NCI-H146 (cell line): ENCODE results near the gene BCAT1.
A peak's percentile ranks its signal among the peaks of the same experiment; 100 is the strongest.
"Not testable (repeated sequence)": the region's sequence is repeated elsewhere in the genome, so short reads cannot be mapped to it uniquely, and the experiment has no call there.

Experiments used
- DNase-seq: peaks from one replicate; lab custom pipeline; 2025; lab: John Stamatoyannopoulos, UW

BCAT1 gene

DNA sequence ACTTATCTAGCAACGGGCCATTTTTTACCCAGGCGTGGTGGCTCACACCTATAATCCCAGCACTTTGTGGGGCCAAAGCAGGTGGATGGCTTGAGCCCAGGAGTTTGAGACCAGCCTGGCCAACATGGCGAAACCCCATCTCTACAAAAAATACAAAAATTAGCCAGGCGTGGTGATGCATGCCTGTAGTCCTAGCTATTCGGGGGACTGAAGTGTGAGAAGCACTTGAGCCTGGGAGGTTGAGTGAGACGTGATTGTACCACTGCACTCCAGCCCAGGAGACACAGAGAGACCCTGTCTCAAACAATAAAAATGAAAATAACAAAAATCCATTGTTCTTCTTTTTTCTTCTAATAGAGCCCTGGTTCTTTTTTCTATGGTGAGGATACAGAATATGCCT, 7.5 kb upstream of the BCAT1 start:
- DNase-seq = not testable (repeated sequence)

DNA sequence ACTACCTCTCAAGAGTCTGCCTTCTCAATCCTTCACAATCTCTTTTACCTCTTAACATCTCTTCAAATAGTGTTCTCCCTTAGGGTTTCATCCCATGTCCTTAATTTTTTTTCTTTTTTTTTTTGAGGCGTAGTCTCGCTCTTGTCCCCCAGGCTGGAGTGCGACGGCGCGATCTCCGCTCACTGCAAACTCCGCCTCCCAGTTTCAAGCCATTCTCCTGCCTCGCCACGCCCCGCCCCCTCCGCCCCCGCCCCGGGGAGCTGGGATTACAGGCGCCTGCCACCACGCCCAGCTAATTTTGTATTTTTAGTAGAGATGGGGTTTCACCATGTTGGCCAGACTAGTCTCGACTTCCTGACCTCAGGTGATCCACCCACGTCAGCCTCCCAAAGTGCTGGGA, 7.0 kb upstream of the BCAT1 start:
- DNase-seq = no peak

DNA sequence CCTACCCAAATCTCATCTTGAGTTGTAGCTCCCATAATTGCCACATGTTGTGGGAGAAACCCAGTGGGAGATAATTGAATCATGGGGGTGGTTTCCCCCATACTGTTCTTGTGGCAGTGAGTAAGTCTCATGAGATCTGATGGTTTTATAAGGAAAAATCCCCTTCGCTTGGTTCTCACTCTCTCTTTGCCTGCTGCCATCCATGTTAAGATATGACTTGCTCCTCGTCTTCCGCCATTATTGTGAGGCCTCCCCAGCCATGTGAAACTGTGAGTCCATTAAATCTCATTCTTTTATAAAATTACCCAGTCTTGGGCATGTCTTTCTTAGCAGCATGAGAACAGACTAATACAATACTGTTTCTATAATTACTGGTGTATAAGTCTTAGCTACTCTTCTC, 6.5 kb upstream of the BCAT1 start:
- no peak for DNase-seq

DNA sequence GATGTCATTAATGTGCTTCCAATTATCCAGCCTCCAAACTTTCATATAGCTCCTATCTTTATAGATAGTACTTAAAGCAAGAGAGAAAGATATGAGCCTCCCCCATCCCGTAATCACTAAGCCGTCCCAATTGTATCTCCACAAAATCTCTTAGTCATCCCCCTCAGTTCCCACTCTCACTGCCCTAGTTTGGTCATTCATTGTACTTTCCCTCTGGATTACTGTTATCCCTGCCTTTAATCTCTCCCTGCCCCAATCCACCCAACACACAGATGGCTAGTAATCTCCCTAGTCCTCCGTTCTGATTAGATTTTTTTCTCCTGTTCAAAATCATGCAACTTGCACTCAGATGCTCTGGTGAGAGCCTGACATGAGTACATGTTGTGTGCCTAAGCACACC, 5.4 kb upstream of the BCAT1 start:
- DNase-seq = no peak

DNA sequence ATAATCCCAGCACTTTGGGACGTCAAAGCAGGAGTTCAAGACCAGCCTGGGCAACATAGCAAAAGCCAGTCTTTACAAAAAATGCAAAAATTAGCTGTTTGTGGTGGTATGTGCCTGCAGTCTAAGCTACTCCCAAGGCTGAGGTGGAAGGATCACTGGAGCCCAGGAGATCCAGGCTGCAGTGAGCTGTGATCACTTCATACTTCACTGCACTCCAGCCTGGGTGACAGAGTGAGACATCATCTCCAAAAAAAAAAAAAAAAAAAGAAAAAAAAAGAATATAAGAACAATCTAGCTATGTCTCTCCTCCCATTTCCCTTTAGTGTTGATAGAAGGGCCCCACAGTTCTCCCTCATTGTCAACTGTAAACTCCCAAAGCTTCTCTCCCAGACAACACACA, 3.5 kb upstream of the BCAT1 start:
- DNase-seq = no peak

DNA sequence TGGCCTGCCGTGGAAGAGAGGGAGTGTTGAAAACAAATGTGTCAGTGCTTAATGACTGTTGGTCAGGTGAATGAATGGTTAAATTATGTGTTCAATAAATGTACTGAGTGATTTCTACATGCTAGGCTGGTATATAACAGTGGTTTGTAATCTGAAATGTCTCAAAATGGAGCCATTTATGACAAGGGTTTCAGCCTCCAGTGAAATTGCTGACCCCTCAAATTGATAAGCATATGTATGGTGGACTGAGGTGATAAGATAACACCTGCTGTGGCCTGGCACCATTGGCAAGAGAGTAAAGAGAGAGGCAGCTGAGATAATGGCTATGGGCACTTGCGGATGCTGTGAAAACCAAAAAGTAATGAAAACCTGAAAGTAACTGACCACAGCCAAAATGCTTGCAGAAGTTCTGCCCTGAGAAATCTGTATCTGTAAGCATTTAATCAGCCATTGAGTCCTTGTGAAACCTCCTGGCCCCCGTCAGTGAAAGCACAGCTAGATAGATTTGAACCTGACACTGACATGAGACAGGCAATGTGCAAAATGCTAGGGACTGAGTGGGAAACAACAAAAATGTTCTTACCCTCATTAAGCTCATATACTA, 1.4 kb upstream of the BCAT1 start:
- DNase-seq = no peak

DNA sequence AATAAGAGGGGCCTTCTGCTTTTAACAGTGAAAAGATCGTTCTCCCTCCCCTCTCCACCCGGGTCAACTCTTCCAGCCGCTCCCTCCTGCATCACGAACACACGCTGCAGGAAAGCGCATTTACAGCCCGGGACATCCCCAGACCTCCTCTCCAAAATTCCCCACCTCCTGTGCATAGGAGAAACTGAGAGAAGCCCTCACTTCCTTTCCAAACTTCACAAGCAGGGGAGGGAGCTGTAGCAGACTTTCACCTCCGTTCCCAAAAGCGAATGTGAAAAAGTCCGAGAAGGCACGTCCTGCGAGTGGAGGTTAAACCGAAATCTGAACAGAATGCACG, 513 bp downstream of the BCAT1 start:
- no peak for DNase-seq

DNA sequence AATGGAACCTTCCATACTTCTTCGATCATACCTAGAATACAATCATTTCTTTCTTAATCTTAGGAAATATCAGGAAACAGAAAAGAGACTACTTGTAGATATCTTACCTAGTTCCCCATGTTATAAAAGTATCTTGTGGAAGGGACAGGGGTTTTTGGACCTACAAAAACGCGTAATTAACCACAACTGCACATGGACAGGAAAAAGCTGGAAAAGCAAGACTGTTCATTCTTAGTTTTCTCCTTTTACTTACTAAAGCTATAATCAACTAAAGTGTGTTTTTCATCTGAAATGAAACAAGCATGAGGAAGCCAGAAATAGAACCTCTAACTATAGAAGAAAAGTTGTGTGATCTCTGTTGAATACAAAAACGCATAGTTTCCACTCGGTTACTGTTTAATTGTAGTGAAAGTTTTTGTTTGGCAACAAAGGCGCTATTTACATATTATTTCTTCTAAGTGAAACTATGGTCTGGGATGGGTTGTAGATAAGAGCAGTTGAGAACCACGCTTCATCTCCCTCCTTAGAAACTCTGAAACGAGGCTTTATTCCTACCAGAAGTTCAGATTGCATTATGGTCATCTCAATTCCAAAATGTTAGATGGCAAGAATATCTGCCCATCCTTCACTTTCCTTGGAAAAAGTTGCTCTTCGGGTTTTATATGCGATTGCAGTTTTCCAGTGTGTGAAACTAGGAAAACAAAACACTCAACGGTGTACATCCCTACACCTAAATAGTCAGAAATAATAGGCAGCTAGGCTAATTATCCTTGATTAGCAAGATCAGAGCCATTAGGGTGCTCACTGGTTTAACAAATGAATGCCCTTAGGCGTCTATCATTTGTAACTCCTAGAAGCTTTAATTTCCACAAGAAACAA, 1.1 kb downstream of the BCAT1 start:
- DNase-seq = no peak

DNA sequence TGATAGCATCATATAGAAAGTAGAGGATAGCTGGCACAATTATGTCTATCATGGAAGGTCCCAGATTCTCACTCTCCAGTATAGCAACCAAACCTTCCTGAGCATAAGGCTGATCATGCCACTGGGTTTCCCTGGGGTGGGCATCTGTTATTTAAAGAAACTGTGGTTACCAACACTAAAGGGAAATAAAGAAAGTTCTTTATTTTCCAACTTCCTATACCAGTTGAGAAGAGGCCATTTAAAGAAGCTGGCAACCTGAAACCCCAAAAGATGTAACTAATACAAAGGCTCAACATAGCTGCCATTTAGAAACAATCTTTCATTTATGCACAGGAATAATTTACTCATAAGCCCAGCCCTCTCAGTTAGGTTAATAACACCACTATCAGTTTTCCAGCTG, 3.1 kb downstream of the BCAT1 start:
- DNase-seq = no peak

DNA sequence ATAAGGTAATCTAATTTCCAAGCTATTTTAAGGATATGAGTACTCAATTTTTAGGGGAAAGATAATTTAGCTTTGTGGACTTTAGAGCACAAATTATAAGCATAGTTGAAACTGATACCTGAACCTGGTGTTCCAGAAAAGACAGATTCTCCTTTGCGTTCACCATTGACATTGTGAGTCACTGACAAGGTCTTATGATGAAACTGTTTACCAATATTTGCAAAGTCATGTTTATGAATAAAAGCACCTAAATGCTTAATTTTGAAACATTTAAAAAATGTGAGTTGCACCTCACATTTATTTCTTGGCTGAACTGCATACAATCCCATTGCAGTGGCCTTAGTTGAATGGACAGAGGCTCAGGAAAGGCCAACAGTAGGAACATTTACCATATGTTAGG, 3.9 kb downstream of the BCAT1 start:
- DNase-seq = no peak

DNA sequence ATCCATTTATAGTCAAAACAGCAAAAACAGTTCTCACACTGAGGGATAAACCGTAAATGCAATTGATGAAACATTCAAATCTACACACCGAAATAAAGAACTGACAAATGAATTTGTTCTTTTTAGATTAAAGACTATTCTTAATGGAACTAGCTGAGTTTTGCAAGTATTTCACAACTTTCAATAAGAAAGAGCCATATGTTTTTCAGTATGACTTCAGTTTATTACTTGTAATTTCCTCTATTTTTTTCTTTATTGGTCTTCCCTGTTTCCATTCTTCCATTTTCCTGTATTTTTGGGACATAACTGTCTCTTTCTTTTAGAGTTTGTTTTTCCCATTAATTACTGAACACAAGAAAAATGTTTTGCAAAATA, 4.3 kb downstream of the BCAT1 start:
- DNase-seq = no peak

DNA sequence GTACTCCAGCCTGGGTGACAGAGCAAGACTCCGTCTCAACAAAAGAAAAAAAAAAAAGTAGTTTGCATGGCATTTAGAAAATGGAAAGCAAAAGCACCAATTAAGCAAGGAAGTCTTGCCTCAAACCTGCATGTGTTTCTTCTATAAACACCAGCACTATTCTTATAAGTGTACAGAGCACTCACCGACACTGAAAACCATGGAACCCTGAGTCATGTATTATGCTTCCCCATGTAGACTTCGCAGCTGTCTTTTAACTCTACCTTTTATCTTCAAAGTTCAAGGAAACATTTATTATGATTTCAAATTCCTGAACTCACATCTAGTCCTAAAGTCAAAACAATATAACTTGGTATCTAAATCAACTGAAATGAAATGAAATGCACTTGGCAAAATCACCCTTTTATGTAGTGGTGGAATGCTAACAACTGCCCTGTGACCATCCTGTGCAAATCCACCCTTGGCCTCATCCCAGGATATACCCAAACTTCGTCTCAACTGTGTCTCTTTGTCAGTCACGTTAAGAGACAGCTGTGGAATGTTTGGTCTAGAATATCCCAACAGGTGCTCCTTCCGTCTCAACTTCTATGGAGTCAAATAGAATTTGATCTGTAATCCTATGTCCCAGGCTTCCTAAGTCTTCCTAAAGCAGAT, 4.8 kb downstream of the BCAT1 start:
- DNase-seq = no peak

DNA sequence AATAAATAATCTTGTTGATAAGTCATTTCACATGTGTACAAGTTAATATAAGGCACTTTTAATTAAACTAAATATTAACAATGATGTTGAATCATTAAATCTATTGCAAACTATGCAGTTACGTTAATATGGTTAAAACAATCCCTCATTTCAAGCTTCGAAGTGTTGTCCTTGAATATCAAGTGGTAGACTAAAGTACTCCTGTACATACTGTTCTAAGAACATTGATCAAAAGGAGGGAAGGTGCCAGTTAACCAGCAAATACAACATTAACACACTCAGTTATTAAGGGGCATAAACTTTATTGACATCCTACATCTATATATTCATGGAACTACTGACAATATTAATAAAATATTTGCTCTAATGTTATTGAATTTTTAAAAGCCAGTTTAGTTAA, 8.7 kb downstream of the BCAT1 start:
- no peak for DNase-seq

DNA sequence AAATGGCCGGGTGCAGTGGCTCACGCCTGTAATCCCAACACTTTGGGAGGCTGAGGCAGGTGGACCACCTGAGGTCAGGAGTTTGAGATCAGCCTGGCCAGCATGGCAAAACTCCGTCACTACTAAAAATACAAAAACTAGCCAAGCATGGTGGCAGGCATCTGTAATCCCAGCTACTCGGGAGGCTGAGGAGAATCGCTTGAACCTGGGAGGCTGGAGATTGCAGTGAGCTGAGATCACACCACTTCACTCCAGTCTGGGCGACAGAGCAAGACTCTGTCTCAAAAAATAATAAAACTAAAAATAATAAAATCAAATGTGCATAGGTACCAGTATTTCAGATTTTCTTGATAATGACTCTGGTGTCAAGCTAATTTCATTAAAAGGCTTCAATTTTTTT, 9.3 kb downstream of the BCAT1 start:
- not testable (repeated sequence) for DNase-seq

DNA sequence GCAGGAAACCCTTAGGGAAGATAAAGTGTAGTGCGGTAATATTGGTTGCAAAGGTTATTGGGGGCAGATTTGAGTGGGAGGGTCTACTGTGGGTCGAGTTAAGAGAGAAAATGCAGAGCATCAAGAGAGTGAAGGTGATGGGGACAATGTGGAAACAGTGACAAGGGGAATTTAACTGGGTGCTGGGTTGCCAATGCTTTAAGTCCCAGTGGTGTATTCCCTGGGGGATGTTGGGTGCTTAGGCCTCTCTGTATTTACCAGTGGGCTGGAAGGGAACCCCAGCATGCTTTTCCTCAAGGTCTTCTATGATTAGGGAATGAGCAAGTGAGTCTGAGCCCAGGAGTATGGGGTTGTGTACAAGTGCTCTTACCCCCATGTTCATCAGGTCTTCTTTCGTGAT, 10.6 kb downstream of the BCAT1 start:
- DNase-seq = no peak

DNA sequence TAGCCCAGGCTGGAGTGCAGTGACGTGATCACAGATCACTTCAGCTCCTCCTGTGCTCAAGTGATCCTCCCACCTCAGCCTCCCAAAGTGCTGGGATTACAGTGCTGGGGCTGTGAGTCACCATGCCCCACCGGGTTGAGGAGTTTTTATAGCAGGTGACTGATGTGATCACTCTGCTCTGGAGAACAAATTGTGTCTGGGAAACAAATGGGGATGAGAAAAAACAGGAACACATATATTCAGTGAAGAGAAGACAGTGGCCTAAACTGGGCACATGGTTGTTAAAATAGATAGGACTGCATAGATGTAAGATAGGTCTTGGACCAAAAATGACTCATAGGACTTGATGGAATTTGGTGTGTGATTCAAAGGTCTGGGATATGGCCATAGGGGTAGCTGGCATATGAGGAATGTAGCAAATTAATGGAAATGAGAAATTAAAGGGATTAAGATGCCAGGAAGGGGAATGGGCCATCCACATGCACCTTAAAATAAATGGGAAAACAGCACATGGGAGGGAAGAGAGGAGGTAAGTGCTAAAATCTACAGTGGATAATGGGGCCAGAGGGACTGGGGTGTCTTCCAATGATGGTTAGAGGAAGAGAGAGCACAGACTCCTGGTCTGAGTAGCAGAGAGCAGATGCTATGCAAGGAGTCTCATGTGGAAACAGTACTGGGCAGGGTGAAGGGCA, 11.2 kb downstream of the BCAT1 start:
- no peak for DNase-seq

DNA sequence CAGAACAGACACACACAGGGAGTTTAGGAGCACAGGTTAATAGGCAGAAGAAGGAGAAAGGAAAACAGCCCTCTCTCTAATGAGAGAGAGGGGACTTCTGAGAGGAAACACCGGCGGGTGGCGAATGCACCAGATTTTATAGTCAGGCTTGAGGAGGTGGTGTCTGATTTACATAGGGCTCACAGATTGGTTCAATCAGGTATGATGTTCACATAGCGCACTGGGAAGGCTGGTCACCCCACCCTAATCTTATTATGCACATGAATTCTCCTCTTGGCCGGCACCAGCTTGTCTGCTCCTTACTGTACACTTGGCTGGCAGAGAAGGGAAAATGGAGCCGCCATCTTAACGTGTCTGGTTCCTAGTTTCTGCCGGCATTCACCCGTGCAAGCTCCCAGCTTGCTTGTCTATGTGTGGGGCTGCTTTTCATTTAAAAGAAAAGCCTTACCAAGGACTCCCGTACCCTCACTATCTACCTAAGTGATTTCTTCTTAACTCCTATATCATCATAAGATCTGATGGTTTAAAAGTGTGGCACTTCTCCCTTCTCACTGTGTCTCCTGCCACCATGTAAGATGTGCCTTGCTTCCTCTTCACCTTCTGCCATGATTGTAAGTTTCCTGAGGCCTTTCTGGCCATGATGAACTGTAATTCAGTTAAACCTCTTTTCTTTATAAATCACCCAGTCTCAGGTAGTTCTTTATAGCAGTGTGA, 15.1 kb downstream of the BCAT1 start:
- peak; percentile 10 for DNase-seq

DNA sequence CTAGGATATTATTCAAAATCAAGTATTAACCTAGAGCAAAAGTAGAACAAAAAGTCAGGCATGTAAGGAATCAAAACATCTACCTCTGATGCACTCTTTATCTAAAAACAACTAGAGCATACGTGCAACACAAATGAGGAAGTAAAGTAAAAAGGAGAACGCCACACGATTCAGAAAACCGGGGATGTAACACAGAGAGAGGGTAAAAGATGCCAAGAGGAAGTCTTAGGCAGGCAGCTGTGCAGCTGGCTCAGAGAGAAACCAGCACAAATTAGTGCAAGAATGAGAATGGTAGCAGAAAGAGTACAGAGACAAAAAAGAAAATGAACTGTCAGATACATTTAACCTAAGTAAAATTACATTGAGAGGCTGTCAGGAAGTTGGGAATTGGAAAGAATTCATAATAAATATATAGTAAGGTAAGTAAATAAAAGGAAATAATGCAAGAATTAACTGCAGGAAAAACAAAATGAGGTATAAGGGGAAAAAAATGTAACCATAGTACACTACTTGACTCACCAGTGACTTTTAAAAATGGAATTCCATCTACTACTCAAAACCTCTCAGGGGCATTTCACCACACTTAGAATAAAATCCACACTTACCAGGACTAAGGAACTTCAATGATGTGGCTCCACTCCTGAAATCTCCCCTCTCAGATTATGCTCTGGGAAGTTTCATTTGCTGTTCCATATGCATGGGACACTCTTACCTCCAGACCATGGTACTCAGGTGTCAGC, 17.1 kb downstream of the BCAT1 start:
- DNase-seq = no peak

DNA sequence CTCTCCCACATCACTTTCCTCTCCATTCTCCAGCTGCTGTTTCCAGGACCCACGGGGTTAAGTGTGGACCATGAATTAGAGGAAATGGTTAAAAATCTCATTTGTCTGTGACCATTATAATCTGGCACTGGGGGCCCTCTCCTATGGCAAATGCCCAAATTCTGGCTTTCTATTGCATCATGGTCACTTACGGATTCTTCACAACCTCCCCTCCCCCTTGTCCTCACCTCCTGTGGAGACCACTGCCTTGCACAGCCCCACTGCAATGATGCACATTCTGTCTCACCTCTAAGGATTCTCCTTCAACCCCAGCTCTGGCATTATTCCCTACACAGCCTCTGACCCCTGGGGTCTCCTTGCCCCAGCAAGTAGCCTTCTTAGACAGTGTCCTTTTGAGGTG, 18.9 kb downstream of the BCAT1 start:
- DNase-seq = no peak

DNA sequence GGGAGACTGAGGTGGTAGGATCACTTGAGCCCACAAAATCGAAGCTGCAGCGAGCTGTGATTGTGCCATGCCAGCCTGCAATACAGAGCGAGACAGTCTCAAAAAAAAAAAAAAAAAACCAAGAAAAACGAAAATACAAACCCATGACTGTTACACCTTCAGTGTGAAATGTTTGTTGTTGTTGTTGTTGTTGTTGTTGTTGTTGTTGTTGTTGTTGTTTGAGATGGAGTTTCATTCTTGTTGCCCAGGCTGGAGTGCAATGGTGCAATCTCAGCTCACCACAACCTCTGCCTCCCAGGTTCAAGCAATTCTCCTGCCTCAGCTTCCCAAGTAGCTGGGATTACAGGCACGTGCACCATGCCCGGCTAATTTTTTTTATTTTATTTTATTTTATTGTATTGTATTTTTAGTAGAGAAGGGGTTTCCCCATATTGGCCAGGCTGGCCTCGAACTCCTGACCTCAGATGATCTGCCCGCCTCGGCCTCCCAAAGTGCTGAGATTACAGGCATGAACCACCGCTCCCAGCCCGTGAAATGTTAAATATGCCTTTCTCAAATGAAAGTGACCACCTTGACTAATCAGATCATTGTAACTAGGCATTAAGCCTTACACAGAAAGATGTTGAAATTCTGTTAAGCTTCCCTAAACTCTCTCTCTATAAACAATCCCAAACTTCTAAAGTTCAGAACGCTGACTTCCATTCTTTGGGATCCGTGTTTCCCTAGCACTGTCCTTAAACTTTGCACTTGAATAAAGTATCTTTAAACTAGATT, 20.2 kb downstream of the BCAT1 start:
- DNase-seq = not testable (repeated sequence)

DNA sequence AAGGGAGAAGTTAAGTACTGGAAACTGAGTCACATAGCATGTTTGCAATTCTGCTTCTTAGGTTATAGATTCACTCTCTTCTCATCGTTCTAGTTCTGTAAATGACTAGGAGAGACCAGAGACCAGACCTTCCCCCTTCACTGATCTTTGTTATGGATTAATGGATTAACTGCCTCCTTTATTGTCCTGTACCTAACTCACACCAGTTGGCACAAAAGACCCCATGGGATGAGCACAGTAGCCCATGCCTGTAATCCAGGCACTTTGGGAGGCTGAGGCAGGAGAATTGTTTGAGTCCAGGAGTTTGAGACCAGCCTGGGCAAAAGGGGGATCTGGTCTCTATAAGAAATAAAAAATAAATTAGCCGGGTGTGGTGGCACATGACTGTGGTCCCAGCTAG, 20.8 kb downstream of the BCAT1 start:
- no peak for DNase-seq
